HepG2 (cell line): ENCODE data around the gene PLXND1. TPM values are rescaled to one million over a fixed set of nuclear protein-coding genes. Genes with fewer than 3 reads are reported as not detected.

Experiments
- ATF7 ChIP-seq, 2 experiments: fragments of 450-650 bp in 1 of 2; sonication (generic) in 1 of 2; formaldehyde crosslinking in 1 of 2; IDR thresholded peaks; 2 replicates each; pipeline versions ENCODE4 v1.4.0 to v1.6.1; 2016 to 2020; ENCODE audit warnings: antibody characterized with exemption in 1 of 2, mild to moderate bottlenecking in 1 of 2, missing genetic modification reagents in 1 of 2
- ATF7-NPFF ChIP-seq: sonication (generic); formaldehyde crosslinking; IDR thresholded peaks from 2 replicates; pipeline ENCODE4 v1.8.1; 2023; ENCODE audit warnings: mild to moderate bottlenecking, low read depth, missing genetic modification reagents, moderate library complexity
- ATRX ChIP-seq: sonication (generic); formaldehyde crosslinking; IDR thresholded peaks from 2 replicates; pipeline ENCODE4 v1.4.0; 2020; ENCODE audit warnings: missing genetic modification reagents, borderline replicate concordance
- BCL6 ChIP-seq: IDR thresholded peaks from 2 replicates; pipeline ENCODE4 v1.6.1; 2016; ENCODE audit warnings: missing genetic modification reagents, missing compliant biosample characterization
- FOXP1 ChIP-seq, 2 experiments: fragments of 450-650 bp in 1 of 2; IDR thresholded peaks; 2 replicates each; pipeline ENCODE4 v1.6.1; 2017 to 2018; ENCODE audit warnings: antibody characterized with exemption in 1 of 2
- SATB2 ChIP-seq: sonication (generic); formaldehyde crosslinking; IDR thresholded peaks from 2 replicates; pipeline ENCODE4 v1.5.0; 2020; ENCODE audit warnings: missing genetic modification reagents
- SNAPC5 ChIP-seq: sonication (generic); formaldehyde crosslinking; IDR thresholded peaks from 2 replicates; pipeline ENCODE4 v1.8.1; 2023; ENCODE audit warnings: mild to moderate bottlenecking, missing genetic modification reagents, borderline replicate concordance
- XBP1 ChIP-seq: sonication (generic); formaldehyde crosslinking; IDR thresholded peaks from 2 replicates; pipeline ENCODE4 v1.5.0; 2020; ENCODE audit warnings: missing genetic modification reagents
- ZNF430 ChIP-seq: sonication (generic); formaldehyde crosslinking; IDR thresholded peaks from 2 replicates; pipeline ENCODE4 v1.9.0; 2021; ENCODE audit warnings: mild to moderate bottlenecking, missing genetic modification reagents
- ZNF501 ChIP-seq: sonication (generic); formaldehyde crosslinking; IDR thresholded peaks from 2 replicates; pipeline ENCODE4 v1.5.1; 2020; ENCODE audit warnings: mild to moderate bottlenecking, moderate library complexity, missing genetic modification reagents
- ZNF512 ChIP-seq: sonication (generic); formaldehyde crosslinking; IDR thresholded peaks from 2 replicates; pipeline ENCODE4 v1.4.0; 2020; ENCODE audit warnings: mild to moderate bottlenecking, missing genetic modification reagents
- polyA plus RNA-seq, 8 experiments: library from polyadenylated mRNA; depleted of rRNA in 3 of 8; stranded (reverse) in 7 of 8; unstranded in 1 of 8; fragments of >200 nt; fragmentation: Illumina TruSeq in 4 of 8; extraction: Trizol in 4 of 8; gene quantifications; 2 replicates each; pipeline versions ENCODE4 v1.2.1 to v1.2.3, GENCODE V29; 2011 to 2016; ENCODE audit warnings: low read depth in 4 of 8, missing spikeins in 1 of 8, mixed read lengths in 1 of 8; ENCODE audit not compliant: insufficient read depth in 1 of 8
- total RNA-seq, 5 experiments: library from RNA; depleted of rRNA; stranded (reverse); fragments of >200 nt; fragmentation: Illumina TruSeq; extraction: Trizol; gene quantifications; 2 replicates each; pipeline ENCODE4 v1.2.3, GENCODE V29; 2016; ENCODE audit warnings: low read depth in 1 of 5
- TF ChIP-seq, protein P1 (sequence below), 2 experiments: fragments of 450-650 bp in 1 of 2; sonication (generic) in 1 of 2; formaldehyde crosslinking in 1 of 2; IDR thresholded peaks; 2 replicates each; pipeline versions ENCODE4 v1.6.1 to v1.8.0; 2016 to 2022; ENCODE audit warnings: antibody characterized with exemption in 1 of 2, mild to moderate bottlenecking in 1 of 2, missing genetic modification reagents in 1 of 2
- TF ChIP-seq, protein P2 (sequence below): sonication (generic); formaldehyde crosslinking; IDR thresholded peaks from 2 replicates; pipeline ENCODE4 v1.5.1; 2020; ENCODE audit warnings: missing genetic modification reagents, mild to moderate bottlenecking, borderline replicate concordance
- TF ChIP-seq, protein P3 (sequence below): conservative IDR thresholded peaks from 2 replicates; pipeline ENCODE4 v1.6.1; 2018; ENCODE audit warnings: missing genetic modification reagents

Gene PLXND1
- total and polyA plus RNA-seq, 2 of the 13 experiments (the other 11 are each of a cell fraction or from before 2014, with no cell fraction given), result 15.9 to 42.0 TPM

DNA sequence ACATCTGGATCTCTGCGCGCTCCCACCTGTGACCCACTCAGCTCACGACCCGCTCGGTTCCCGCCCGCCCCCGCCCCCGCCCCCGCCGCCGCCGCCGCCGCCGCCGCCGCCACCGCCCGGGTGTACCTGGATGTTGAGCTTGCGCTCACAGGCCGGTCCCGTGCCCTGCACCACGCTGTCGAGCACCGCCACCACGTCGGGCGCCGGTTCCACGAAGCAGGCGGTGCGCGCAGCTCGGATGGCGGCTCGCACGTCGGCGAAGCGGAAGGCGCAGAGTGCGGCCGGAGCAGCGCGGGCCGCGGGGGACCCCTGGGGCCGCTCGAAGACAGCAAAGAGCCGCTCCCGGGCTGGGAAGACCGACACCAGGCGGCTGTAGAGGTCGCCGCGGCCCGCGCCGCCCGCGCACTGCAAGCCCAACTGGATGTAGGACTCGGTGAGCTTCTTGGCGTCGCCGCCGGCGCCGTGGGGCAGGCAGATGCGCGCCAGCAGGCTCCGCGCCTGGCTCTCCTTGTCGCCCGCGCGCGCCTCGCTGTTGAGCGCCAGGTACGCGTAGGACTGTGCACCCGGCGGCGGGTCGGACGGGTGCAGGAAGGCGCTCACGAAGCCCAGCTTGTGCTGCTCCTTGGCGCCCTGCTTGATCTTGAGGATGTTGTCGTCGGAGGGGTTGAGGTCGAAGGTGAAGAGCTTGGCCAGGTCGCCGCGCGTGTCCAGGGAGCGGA lies 1.1 kb downstream of the PLXND1 start (continued):
- TF ChIP-seq, protein P1, sequence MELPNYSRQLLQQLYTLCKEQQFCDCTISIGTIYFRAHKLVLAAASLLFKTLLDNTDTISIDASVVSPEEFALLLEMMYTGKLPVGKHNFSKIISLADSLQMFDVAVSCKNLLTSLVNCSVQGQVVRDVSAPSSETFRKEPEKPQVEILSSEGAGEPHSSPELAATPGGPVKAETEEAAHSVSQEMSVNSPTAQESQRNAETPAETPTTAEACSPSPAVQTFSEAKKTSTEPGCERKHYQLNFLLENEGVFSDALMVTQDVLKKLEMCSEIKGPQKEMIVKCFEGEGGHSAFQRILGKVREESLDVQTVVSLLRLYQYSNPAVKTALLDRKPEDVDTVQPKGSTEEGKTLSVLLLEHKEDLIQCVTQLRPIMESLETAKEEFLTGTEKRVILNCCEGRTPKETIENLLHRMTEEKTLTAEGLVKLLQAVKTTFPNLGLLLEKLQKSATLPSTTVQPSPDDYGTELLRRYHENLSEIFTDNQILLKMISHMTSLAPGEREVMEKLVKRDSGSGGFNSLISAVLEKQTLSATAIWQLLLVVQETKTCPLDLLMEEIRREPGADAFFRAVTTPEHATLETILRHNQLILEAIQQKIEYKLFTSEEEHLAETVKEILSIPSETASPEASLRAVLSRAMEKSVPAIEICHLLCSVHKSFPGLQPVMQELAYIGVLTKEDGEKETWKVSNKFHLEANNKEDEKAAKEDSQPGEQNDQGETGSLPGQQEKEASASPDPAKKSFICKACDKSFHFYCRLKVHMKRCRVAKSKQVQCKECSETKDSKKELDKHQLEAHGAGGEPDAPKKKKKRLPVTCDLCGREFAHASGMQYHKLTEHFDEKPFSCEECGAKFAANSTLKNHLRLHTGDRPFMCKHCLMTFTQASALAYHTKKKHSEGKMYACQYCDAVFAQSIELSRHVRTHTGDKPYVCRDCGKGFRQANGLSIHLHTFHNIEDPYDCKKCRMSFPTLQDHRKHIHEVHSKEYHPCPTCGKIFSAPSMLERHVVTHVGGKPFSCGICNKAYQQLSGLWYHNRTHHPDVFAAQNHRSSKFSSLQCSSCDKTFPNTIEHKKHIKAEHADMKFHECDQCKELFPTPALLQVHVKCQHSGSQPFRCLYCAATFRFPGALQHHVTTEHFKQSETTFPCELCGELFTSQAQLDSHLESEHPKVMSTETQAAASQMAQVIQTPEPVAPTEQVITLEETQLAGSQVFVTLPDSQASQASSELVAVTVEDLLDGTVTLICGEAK (IDR thresholded peaks at IDR 0.05), result no peak
- TF ChIP-seq, protein P1 (CRISPR knock-in tag; IDR thresholded peaks at IDR 0.05), result no peak; the same call in 1 of the 2 replicates
- TF ChIP-seq ZNF501 (no peak), SATB2 (CRISPR knock-in tag) (0 out of 2 replicates have a peak, but pooled peaks have one; percentile 18), FOXP1 (IDR thresholded peaks at IDR 0.05) (no peak), FOXP1 (CRISPR knock-in tag; IDR thresholded peaks at IDR 0.05) (no peak), XBP1 (CRISPR knock-in tag) (no peak), BCL6 (no peak), SNAPC5 (CRISPR knock-in tag) (no peak), ZNF512 (CRISPR knock-in tag) (no peak), ATF7 (IDR thresholded peaks at IDR 0.05) (no peak), ATF7 (CRISPR knock-in tag; IDR thresholded peaks at IDR 0.05) (no peak), ATRX (CRISPR knock-in tag) (no peak), ZNF430 (no peak), ATF7-NPFF (CRISPR knock-in tag) (peak; percentile 64; the same call in 1 of the 2 replicates)
- TF ChIP-seq, protein P2, sequence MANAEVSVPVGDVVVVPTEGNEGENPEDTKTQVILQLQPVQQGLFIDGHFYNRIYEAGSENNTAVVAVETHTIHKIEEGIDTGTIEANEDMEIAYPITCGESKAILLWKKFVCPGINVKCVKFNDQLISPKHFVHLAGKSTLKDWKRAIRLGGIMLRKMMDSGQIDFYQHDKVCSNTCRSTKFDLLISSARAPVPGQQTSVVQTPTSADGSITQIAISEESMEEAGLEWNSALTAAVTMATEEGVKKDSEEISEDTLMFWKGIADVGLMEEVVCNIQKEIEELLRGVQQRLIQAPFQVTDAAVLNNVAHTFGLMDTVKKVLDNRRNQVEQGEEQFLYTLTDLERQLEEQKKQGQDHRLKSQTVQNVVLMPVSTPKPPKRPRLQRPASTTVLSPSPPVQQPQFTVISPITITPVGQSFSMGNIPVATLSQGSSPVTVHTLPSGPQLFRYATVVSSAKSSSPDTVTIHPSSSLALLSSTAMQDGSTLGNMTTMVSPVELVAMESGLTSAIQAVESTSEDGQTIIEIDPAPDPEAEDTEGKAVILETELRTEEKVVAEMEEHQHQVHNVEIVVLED (CRISPR knock-in tag), result no peak
- TF ChIP-seq, protein P3, sequence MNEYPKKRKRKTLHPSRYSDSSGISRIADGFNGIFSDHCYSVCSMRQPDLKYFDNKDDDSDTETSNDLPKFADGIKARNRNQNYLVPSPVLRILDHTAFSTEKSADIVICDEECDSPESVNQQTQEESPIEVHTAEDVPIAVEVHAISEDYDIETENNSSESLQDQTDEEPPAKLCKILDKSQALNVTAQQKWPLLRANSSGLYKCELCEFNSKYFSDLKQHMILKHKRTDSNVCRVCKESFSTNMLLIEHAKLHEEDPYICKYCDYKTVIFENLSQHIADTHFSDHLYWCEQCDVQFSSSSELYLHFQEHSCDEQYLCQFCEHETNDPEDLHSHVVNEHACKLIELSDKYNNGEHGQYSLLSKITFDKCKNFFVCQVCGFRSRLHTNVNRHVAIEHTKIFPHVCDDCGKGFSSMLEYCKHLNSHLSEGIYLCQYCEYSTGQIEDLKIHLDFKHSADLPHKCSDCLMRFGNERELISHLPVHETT (CRISPR knock-in tag), result no peak
